Ovary (tissue), 3 donors: Measurements from ENCODE around the gene NRL.

Experiments used
- EP300 ChIP-seq: sonication (generic); formaldehyde crosslinking; IDR thresholded peaks from one replicate; pipeline ENCODE4 v1.6.1; 2017; ENCODE audit warnings: antibody characterized with exemption
- POLR2A ChIP-seq: fragments of 450-650 bp; IDR thresholded peaks from one replicate; pipeline ENCODE4 v1.6.1; 2017; ENCODE audit warnings: antibody characterized with exemption, mild to moderate bottlenecking, moderate library complexity
- TF ChIP-seq, protein P1 (sequence below), 3 donors: fragments of 450-650 bp in 2 of 3; fragments of 200-600 bp in 1 of 3; IDR thresholded peaks; one replicate each; pipeline versions ENCODE4 v1.5.1 to v1.8.0; 2016 to 2022; ENCODE audit warnings: antibody characterized with exemption in 3 of 3, mild to moderate bottlenecking in 1 of 3
- donor health status: DM: no; HTN: no; CAD: no.

DNA sequence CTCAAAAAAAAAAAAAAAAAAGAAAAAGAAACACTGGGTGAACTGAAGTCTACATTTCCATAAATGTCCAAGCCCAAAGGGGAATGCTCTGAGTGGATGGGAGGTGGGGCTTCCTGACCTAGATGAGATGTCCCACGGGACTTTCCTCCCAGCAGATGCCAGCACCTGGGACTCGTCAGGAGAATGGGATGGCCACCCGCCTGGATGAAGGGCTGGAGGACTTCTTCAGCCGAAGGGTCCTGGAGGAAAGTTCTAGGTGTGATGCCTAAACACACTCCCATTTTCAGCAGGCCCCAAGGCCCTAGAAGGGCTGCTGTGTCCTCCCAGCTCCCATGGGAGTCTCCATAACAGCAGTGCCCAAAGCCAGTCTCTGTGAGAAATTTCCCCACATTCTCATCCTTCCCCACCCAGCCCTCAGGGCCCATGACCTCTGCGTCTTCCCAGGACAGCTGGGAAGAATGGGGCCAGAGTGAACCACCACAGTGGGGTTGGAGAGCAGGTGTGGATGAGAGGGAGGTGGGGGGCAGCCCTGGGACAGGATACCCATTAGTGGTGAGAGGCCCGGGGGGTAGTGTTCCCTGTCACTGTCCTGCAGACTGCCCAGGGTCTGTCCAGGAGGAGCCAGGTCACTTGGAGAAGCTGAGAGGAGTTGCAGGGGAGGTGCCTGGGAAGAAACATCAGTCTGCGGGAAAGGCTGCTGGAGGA is 50.5 kb downstream of the NRL start:
- TF ChIP-seq, protein P1, sequence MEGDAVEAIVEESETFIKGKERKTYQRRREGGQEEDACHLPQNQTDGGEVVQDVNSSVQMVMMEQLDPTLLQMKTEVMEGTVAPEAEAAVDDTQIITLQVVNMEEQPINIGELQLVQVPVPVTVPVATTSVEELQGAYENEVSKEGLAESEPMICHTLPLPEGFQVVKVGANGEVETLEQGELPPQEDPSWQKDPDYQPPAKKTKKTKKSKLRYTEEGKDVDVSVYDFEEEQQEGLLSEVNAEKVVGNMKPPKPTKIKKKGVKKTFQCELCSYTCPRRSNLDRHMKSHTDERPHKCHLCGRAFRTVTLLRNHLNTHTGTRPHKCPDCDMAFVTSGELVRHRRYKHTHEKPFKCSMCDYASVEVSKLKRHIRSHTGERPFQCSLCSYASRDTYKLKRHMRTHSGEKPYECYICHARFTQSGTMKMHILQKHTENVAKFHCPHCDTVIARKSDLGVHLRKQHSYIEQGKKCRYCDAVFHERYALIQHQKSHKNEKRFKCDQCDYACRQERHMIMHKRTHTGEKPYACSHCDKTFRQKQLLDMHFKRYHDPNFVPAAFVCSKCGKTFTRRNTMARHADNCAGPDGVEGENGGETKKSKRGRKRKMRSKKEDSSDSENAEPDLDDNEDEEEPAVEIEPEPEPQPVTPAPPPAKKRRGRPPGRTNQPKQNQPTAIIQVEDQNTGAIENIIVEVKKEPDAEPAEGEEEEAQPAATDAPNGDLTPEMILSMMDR (IDR thresholded peaks at IDR 0.05) = no peak
- TF ChIP-seq POLR2A (no peak), EP300 (no peak)
